Activated naive CD4-positive, alpha-beta T cell treated with Interleukin-2 at 50 U/mL for 16 hours (primary cell): ENCODE measurements around the gene PPP2R3A.
"Not testable (repeated sequence)": the region's sequence is repeated elsewhere in the genome, so short reads cannot be mapped to it uniquely, and the experiment has no call there.

Experiments used
- DNase-seq: peaks from one replicate; pipeline ENCODE4 v3.0.0-alpha.2; 2020

The PPP2R3A gene

DNA sequence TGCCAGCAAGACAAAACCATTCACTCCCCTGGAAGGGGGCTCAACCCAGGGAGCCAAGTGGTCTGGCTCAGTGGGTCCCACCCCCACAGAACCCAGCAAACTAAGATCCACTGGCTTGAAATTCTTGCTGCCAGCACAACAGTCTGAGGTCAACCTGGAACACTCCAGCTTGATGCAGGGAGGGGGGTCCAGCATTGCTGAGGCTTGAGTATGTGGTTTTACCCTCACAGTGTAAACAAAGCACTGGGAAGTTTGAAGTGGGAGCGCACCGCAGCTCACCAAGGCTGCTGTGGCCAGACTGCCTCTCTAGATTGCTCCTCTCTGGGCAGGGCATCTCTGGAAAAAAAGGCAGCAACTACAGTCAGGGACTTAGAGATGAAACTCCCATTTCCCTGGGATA lies 148.9 kb downstream of the PPP2R3A start:
- DNase-seq, result no peak

DNA sequence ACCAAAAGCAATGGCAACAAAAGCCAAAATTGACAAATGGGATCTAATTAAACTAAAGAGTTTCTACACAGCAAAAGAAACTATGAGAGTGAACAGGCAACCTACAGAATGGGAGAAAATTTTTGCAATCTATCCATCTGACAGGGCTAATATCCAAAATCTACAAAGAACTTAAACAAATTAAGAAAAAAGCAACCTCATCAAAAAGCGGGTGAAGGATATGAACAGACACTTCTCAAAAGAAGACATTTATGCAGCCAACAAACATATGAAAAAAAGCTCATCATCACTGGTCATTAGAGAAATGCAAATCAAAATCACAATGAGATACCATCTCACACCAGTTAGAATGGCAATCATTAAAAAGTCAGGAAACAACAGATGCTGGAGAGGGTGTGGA lies 153.8 kb downstream of the PPP2R3A start:
- DNase-seq, result not testable (repeated sequence)

DNA sequence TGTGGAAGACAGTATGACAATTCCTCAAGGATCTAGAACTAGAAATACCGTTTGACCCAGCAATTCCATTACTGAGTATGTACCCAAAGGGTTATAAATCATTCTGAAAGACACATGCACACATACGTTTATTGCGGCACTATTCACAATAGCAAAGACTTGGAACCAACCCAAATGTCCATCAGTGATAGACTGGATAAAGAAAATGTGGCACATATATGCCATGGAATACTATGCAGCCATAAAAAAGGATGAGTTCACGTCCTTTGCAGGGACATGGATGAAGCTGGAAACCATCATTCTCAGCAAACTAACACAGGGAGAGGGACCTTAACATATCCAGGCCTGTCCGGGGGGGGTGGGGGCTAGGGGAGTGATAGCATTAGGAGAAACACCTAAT lies 154.3 kb downstream of the PPP2R3A start:
- not testable (repeated sequence) for DNase-seq

DNA sequence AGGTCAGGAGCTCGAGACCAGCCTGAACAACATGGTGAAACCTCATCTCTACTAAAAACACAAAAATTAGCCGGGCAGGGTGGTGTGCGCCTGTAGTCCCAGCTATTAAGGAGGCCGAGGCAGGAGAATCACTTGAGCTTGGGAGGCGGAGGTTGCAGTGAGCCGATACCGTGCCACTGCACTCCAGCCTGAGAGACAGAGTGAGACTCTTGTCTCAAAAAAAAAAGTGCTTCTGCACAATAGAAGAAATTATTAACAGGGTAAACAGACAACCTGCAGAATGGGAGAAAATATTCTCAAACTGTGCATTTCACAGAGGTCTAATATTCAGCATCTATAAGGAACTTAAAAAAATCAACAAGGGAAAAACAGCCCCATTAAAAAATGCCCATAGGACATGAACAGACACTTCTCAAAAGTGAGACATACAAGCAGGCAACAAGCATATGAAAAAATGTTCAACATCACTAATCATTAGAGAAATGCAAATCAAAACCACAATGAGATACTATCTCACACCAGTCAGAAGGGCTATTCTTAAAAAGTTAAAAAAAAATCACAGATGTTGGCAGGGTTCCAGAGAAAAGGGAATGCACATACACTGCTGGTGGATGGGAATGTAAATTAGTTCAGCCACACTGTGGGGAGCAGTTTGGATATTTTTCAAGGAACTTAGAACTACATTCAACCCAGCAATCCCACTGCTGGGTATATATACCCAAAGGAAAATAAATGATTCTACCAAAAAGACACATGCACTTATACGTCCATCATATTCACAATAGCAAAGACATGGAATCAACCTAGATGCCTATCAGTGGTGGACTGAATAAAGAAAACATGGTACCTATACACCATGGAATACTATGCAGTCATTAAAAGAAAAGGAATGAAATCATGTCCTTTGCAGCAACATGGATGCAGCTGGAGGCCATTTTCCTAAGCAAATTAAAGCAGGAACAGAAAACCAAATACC lies 155.1 kb downstream of the PPP2R3A start:
- no peak for DNase-seq

DNA sequence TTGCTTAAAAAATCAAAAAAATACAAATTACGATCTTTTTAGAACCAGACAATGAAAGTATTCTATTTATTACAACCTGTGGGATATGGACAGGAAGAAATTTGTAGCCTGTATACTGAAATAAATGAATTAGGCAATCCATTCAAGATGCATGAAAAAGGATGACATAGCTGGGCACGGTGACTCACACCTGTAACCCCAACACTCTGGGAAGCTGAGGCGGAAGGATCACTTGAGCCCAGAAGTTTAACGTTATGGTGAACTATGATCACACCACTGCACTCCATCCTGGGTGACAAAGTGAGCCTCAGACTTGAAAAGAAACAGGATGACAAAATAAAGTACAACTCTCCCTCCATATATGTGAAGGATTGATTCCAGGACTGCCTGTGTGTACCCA lies 156.5 kb downstream of the PPP2R3A start:
- DNase-seq, result no peak

DNA sequence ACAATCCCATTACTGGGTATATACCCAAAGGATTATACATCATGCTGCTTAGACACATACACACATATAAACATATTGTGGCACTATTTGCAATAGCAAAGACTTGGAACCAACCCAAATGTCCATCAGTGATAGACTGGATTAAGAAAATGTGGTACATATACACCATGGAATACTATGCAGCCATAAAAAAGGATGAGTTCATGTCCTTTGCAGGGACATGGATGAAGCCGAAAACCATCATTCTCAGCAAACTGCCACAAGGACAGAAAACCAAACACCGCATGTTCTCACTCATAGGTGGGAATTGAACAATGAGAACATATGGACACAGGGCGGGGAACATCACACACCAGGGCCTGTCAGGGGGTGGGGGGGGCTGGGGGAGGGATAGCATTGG lies 166.1 kb downstream of the PPP2R3A start:
- not testable (repeated sequence) for DNase-seq

DNA sequence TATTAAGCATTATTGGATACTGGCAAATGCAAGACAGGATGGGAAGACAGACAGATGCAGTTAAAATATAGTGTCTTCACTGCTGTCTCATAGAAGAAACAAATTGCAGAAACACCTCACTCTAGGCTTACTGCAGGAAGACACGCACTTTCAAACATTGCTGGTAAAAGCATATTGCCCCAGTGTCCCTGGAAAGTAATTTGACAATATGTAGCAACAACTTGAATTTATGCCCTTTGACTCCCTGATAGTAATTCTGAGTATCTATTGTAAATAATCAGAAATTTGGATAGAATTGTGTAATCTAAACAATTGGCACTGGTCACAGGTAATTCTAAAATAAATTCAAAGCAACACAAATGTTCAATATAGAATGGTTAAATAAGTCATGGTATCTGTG lies 168.6 kb downstream of the PPP2R3A start:
- DNase-seq, result no peak

DNA sequence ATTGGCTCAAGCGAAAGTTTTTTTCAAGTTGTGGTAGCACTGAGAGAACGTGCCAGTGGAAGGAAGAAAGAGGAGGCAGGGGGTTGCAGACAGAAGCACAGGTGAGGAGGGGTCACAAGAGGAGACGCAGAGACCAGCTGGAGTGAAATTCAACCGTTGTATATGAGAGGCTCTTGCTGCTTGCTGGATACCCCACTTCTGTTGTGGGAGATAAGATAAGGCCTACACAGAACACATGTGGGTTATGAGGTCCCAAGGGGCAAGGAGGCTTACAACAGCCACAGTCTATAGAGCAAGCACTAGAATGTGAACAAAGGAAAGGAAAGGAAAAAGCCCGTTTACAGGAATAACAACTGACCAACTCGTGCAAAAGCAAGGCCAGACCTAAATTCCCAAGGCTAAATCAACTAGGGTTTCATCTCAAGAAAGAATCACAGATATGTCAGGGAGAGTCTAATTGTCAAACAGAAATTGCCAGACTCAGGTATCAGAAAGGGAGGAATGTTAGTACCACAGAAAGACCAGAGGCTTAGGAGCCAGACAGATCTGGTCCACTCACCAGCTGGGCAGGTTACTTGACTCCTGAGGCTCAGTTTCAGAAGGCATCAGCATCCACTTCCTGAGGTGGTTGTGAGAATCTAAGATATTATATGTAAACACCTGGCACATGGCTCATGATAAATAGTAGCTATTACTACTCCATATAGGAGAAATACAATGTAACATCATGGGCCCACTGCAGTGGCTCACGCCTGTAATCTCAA lies 169.7 kb downstream of the PPP2R3A start:
- DNase-seq, result no peak

DNA sequence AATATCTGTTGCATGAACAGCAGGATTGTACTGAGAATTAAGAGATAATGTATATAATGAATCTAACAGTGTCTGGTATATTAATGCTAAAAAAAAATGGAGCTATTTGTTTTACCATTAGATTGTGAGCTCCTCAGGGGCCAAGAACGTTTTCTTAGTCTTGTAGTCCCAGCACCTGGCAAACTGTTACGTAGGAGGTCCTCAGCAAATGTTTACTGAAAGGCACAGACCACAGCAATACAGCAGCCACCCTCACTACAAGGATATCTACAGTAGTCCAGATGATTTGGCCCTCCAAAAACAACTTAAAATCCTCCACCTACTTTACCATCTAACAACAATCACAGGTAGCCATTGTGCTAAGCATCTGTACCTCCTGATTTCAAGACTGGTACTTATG lies 170.9 kb downstream of the PPP2R3A start:
- DNase-seq, result no peak

DNA sequence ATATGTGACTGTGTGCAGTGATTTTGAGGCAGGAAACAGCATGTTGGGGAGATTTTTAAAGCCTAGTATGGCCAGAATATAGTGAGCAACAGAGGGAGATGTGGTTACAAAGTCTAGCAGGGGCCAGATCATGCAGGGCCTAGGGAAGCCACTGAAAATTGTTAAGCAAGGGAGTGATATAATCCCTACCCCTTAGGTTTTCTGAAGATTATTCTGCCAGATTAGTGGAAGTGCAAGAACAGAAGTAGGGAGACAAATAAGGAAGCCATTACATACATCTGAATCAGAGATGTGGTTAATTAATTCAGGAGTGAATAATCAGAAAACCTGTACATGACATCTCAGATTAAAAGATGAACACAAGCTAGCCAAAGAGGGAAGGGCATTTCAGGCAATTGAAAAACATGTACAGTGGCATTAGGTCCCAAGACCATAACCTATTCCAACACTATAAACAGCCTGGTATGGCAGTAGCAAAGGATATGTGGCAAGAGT lies 175.8 kb downstream of the PPP2R3A start:
- no peak for DNase-seq

DNA sequence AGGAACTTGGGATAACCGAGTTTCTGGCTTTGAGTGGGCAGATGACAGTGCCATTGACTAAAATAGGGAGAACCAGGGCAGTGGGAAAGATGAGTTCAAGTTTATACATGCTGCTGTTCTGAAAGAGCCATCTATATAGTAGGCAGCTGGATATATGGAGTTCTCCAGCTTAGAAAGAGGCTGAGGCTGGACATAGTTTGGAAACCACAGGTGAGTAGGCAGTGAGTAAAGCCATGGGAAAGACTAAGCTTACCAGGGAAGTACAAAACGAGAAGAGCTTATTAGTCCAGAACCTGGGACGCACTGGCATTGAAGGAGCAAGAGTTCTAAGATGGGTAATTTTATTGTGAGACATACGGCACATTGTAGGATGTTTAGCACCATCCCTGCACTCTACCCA lies 176.4 kb downstream of the PPP2R3A start:
- DNase-seq, result no peak

DNA sequence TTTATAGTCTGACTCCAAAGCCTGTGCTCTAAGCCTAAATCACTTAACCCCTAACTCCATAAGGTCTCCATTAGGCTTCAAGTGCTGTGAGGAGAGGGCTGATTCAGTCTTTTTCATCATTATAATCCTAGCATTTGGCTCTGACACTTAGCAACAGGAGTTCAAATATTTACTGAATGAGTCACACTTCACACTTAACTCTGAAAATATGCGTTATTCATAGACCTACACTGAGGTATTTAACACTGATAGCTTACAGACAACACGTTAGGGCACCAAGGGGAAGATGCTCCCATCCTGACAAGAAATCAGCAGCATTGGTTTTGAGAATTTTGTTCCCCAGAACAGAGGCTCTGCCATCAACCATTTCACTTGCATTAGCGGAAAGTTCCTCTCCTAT lies 177.1 kb downstream of the PPP2R3A start:
- no peak for DNase-seq

DNA sequence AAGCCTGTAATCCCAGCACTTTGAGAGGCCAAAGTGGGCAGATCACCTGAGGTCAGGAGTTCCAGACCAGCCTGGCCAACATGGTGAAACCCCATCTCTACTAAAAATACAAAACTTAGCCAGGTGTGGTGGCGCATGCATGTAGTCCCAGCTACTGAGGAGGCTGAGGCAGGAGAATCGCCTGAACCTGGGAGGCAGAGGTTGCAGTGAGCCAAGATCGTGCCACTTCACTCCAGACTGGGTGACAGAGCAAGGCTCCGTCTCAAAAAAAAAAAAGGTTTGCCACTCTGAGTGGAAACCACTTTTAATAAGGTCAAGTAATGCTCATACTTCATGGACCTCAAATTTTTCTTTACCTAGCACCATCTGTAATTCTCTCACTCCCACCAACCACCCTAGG lies 178.9 kb downstream of the PPP2R3A start:
- not testable (repeated sequence) for DNase-seq

DNA sequence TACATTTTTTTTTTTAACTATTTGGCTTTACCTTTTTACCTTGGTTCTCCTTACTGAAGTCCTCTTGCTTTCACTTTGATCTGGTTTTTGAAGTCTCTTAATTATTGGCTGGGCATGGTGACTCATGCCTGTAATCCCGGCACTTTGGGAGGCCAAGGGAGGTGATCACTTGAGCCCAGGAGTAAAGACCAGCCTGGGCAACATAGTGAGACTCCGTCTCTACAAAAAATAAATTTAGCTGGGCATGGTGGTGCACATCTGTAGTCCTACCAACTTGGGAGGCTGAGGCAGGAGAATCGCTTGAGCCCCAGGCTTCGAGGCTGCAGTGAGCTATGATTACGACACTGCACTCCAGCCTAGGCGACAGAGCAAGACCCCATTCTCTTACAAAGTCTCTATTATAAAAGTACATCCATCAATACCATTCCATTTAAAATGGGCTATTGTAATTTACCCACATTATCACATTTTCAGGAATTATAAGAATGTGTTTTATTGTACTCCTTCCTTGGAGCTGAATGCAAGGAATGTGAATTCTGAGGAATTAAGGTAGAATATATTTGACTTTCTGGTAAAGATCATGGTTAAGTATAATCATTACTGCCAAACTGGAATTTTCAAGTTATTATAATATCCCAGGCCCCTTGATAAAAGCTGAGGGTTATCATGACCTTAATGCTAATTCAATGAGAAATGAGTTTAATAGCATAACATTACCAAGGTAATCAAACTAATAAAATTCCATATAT lies 181.6 kb downstream of the PPP2R3A start:
- no peak for DNase-seq

DNA sequence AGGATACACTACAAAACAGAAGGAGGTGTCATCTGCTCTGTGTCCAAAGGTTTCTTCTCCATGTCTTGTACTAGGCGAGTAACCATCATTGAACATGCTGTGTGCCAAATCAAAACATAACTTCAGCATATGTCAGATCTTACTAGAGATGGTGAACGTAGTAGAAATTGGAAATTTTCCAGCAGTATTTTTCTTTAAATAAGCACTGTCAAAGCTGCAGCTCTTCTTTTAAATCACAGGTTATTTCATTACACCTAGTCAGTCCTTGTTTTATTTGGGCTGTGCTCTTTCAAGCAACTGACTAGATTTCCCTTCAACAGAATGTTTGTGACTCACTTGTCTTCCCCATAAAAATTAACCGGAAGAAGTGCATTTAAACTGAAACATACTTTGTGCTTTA lies 184.1 kb downstream of the PPP2R3A start:
- no peak for DNase-seq

DNA sequence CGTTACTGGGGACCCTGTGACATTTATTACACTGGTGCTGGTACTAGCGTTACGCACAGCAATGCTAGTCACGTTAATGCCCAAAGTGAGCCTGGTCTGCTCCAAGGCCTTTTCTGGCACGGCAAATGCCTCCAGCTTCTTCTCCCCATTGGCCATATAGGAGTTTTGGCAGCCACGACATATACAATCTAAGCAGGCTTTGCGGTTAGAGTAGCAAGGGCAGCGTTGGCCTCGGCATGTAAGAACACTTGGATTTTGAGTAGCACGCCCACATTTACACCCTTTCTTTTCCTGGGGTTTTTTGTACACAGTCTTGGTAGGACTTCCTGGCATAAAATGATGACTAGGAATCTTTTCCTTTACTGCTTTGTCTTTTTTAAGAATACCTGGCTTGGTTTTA lies 185.7 kb downstream of the PPP2R3A start:
- no peak for DNase-seq

DNA sequence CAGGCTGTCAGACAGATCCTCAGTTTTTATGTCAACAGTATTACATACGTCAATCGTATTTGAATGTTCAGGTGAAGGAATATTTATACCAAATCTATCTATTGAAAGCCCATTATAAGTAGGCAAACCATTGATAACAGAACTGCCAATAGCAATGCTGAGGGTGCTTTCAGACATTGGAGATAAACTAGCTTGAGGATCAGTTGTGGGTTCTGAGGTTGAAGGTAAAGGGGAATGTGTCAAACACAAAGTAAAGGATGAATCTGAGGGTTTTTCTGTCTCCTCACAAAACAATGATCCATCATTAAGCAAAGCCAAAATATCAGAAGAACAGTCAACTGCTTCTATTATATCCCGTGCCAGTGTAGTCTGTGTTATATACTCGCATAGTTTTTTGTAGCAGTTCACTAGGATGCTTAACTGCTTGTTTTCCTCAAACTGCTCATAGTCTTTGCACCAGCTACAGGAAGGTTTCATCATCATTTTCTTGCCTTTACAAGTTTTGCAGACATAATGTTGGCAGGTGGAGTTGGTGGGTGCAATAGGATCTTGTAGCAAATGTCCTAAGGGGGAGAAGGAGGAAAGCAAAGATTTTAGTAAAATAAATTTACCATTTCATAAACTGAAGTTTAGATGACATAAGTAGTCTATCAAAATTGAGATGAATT lies 186.8 kb downstream of the PPP2R3A start:
- DNase-seq, result no peak

DNA sequence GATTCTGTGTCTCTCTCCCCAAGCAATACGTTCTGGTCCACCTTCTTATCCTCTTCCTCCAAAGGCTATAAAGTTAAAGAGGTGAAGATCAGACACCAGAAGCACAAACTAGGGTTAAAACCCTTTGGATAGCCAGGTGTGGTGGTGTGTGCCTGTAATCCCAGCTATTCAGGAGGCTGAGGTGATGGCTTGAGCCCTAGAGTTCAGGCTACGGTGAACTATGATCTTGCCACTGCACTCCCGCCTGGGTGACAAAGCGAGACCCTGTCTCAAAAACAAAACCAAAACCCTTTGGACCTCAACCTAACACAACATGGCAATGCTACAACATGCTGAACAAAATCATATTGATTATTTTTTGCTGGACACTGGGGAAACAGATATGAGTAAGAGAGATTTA lies 187.4 kb downstream of the PPP2R3A start:
- no peak for DNase-seq

DNA sequence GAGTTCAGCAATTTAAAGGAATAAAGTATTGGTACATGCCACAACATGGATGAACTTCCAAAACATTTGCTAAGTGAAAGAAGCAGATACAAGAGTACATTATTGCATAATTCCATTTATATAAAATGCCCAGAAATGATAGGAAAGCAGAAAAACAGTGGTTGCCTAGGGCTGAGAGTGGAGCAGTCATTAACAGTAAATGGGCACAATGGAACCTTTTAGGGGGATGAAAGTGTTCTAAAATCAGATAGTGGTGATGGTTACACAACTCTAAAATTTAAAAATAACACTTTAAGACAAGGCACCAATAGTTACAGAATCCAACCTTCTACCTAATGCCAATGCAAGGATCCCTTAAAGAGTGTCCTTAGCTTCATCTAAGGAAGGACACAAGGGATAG lies 196.0 kb downstream of the PPP2R3A start:
- DNase-seq, result no peak

DNA sequence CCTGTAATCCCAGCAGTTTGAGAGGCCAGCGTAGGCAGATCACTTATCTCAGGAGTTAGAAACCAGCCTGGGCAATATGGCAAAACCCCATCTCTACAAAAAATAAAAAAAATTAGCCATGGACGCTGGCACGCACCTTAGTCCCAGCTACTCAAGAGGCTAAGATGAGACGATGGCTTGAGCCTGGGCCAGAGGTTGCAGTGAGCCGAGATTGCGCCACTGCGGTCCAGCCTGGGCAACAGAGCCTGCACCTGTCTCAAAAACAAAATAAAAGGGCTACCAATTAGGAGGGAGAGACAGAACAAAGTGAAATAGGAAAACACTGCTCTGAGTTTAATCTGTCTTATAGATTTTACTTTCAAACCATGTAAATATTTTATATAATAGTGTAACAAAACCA lies 196.8 kb downstream of the PPP2R3A start:
- no peak for DNase-seq

DNA sequence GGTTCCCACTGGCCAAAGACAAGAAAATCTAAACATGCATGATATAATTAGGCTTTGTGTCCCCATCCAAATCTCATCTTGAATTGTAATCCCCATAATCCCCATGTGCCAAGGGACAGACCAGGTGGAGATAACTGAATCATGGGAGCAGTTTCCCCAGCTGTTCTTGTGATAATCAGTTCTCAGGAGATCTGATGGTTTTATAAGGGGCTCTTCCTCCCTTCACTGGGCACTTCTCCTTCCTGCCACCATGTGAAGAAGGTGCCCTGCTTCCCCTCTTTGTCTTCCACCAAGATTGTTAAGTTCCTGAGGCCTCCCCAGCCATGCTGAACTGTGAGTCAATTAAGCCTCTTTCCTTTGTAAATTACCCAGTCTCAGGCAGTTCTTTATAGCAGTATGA lies 198.1 kb downstream of the PPP2R3A start:
- not testable (repeated sequence) for DNase-seq

DNA sequence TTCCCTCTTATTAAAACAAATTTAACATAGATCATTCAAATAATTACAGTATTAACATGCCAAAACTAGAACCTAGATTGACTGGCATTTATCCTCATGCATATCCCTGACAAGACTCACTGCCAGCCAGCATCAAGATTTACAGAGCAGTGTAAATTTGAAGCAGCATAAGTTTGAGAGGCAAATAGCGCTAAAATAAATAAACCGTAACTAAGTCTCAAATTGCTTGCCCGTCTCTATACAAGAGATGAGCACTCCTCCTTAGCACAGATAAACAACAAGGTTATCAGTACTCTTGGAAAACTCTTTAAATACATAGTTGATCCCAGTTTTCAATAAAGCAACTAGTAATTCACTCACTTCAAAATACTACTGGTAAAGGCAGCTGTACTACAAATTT lies 201.0 kb downstream of the PPP2R3A start:
- DNase-seq, result no peak

DNA sequence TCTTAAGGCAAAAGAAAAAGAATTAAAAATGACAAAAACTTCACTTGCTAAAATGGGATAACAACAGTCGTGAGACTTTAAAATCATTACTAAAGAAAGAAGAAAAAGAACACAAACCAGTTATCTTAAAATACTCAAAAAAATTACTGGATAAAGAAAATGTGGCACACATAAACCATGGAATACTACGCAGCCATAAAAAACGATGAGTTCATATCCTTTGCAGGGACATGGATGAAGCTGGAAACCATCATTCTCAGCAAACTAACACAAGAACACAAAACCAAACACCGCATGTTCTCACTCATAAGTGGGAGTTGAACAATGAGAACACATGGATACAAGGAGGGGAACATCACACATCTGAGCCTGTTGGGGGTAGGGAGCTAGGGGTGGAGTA lies 202.7 kb downstream of the PPP2R3A start:
- not testable (repeated sequence) for DNase-seq
